ENCODE measurements around the gene FHL2. TPM values are rescaled to one million over a fixed set of nuclear protein-coding genes. Genes with fewer than 3 reads are reported as not detected.

The FHL2 gene
- total and polyA plus RNA-seq, 9 of the 15 experiments (the other 6 are each of a cell fraction or from before 2014, with no cell fraction given), result 7.5 to 33.1 (median 23.9) TPM

GRCh38 chr2:105337122-105338019 lies 61.5 kb downstream of the FHL2 start, which contains the start of gene C2orf49 (continued):
- no peak for TF ChIP-seq ZNF740 (CRISPR knock-in tag; IDR thresholded peaks at IDR 0.05)
- TF ChIP-seq ZNF740 (tag; IDR thresholded peaks at IDR 0.05), result no peak
- TF ChIP-seq ZNF766 (CRISPR knock-in tag; conservative IDR thresholded peaks at IDR 0.05), result no peak; the same call in 1 of the 2 replicates
- no peak for TF ChIP-seq TCF15 (CRISPR knock-in tag; IDR thresholded peaks at IDR 0.05)
- TF ChIP-seq ZNF184 (CRISPR knock-in tag; IDR thresholded peaks at IDR 0.05), result no peak
- no peak for TF ChIP-seq SIRT6 (IDR thresholded peaks at IDR 0.05; ENCODE audit: low read depth, low read length)
- peak; percentile 65 for TF ChIP-seq TAF1 (IDR thresholded peaks at IDR 0.05; ENCODE audit: control insufficient read depth, extremely low read depth, insufficient read depth, low read length, severe bottlenecking)
- TF ChIP-seq CCAR2 (IDR thresholded peaks at IDR 0.05; ENCODE audit: low read depth, low read length), result no peak
- TF ChIP-seq TRIM28 (IDR thresholded peaks at IDR 0.05), result peak; percentile 70; the same call in 1 of the 2 replicates
- no peak for TF ChIP-seq HMGN3 (IDR thresholded peaks at IDR 0.05; ENCODE audit: borderline replicate concordance, extremely low read depth, insufficient read length, low read depth, low read length)
- TF ChIP-seq RBM25 (IDR thresholded peaks at IDR 0.05; ENCODE audit: low read depth, low read length, severe bottlenecking), result no peak
- no peak for TF ChIP-seq VEZF1 (CRISPR knock-in tag; IDR thresholded peaks at IDR 0.05)
- no peak; the same call in 1 of the 2 replicates for TF ChIP-seq BMI1 (IDR thresholded peaks at IDR 0.05; ENCODE audit: low read length)
- TF ChIP-seq ZNF655 (CRISPR knock-in tag; IDR thresholded peaks at IDR 0.05), result no peak
- no peak for TF ChIP-seq E2F4 (CRISPR knock-in tag; IDR thresholded peaks at IDR 0.05; ENCODE audit: low read depth)
- TF ChIP-seq GTF2F1 (IDR thresholded peaks at IDR 0.05; ENCODE audit: low read depth, low read length), result no peak
- TF ChIP-seq ELF4 (CRISPR knock-in tag; IDR thresholded peaks at IDR 0.05), result peak; percentile 85
- no peak for TF ChIP-seq GTF3C2 (IDR thresholded peaks at IDR 0.05; ENCODE audit: borderline replicate concordance, extremely low read depth, insufficient read length)
